ENCODE data around the gene TSPAN16. TPM values are rescaled to one million over a fixed set of nuclear protein-coding genes. Genes with fewer than 3 reads are reported as not detected.

Gene TSPAN16
- total and polyA plus RNA-seq, 2 of the 13 experiments (the other 11 are each of a cell fraction or from before 2014, with no cell fraction given): not detected

DNA sequence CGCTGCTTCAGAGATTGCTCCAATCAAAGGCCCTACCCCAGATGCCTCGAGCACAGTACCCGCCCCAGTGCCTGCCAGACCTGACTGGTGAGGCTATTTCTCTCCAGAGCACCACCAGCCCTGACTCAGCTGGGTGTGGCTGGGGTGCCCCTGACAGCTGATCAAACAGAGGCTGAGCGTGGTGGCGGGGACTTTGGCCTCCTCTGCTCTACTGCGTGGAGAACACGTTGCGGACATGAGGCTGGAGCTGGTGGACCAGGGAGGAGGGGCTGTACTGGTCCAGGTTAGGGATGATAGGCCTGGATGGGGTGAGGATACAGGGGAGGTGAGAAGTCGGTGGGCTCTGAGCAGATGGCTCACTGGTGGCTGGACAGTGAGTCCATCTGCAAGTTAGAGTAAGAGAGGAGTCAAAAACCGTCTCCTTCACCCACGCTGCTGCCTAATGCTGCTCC, 30.1 kb upstream of the TSPAN16 start (continued):
- TF ChIP-seq ZNF407 (CRISPR knock-in tag; IDR thresholded peaks at IDR 0.05; ENCODE audit: not compliant biosample characterization) (no peak), IKZF4 (CRISPR knock-in tag; IDR thresholded peaks at IDR 0.05; ENCODE audit: borderline replicate concordance, low read depth, not compliant biosample characterization) (peak; percentile 92), TBP (CRISPR knock-in tag; IDR thresholded peaks at IDR 0.05) (no peak), ZBTB10 (CRISPR knock-in tag; IDR thresholded peaks at IDR 0.05; ENCODE audit: borderline replicate concordance) (peak; percentile 98), ZNF776 (CRISPR knock-in tag; IDR thresholded peaks at IDR 0.05) (peak; percentile 93), ZKSCAN1 (IDR thresholded peaks at IDR 0.05; ENCODE audit: low read length) (no peak), ZNF574 (CRISPR knock-in tag; IDR thresholded peaks at IDR 0.05) (peak; percentile 91), BCL6 (CRISPR knock-in tag; IDR thresholded peaks at IDR 0.05) (peak; percentile 86), PHB2 (IDR thresholded peaks at IDR 0.05; ENCODE audit: partially characterized antibody) (no peak), CSRNP1 (CRISPR knock-in tag; IDR thresholded peaks at IDR 0.05) (peak; percentile 97), AKAP8 (CRISPR knock-in tag; IDR thresholded peaks at IDR 0.05) (0 out of 2 replicates have a peak, but pooled peaks have one; percentile 73), ETV5 (CRISPR knock-in tag; IDR thresholded peaks at IDR 0.05; ENCODE audit: borderline replicate concordance) (peak; percentile 66; the same call in 1 of the 2 replicates), HOXD1 (CRISPR knock-in tag; IDR thresholded peaks at IDR 0.05) (peak; percentile 83)
